ENCODE measurements around the gene STK17A. TPM values are rescaled to one million over a fixed set of nuclear protein-coding genes. Genes with fewer than 3 reads are reported as not detected.

The STK17A gene
- total and polyA plus RNA-seq, 2 donors from 2014 or later: 12.8 to 15.5 TPM

GRCh38 chr7:43586251-43586900, 3.5 kb downstream of the STK17A start:
- DNase-seq (peak in 2 of 5 donors; percentile 25 to 39), FAIRE-seq (no peak)
- intact Hi-C loops (cut with DNase I): no loop called here
- Histone ChIP-seq H3K36me3 (ENCODE audit: control insufficient read depth in 2 of 3, insufficient read depth in 3 of 3, low read length in 3 of 3) (no peaks in the 10 kb centered on the region), H3K27me3 (ENCODE audit: control insufficient read depth, insufficient read depth, low read length) (no peaks in the 10 kb centered on the region), H3K9me3 (ENCODE audit: control insufficient read depth in 2 of 3, insufficient read depth in 1 of 3, low read length in 3 of 3) (no peaks in the 10 kb centered on the region), H3K9ac (ENCODE audit: low read length in 3 of 3) (no peak overlapping the region), H3K27ac (ENCODE audit: low read depth in 2 of 2, low read length in 2 of 2) (no peak overlapping the region), H3K4me3 (ENCODE audit: low read length in 3 of 3) (peak overlapping the region in 1 of 3 donors; percentile 3), H3K4me1 (ENCODE audit: control insufficient read depth in 2 of 3, insufficient read depth in 2 of 3, low read depth in 1 of 3, low read length in 3 of 3) (peaks cover 0 to 7% (median 4%) of the 10 kb centered on the region in 3 donors)
- no peak for TF ChIP-seq CTCF (IDR thresholded peaks at IDR 0.05; ENCODE audit: borderline replicate concordance, extremely low read depth, insufficient read depth)

DNA sequence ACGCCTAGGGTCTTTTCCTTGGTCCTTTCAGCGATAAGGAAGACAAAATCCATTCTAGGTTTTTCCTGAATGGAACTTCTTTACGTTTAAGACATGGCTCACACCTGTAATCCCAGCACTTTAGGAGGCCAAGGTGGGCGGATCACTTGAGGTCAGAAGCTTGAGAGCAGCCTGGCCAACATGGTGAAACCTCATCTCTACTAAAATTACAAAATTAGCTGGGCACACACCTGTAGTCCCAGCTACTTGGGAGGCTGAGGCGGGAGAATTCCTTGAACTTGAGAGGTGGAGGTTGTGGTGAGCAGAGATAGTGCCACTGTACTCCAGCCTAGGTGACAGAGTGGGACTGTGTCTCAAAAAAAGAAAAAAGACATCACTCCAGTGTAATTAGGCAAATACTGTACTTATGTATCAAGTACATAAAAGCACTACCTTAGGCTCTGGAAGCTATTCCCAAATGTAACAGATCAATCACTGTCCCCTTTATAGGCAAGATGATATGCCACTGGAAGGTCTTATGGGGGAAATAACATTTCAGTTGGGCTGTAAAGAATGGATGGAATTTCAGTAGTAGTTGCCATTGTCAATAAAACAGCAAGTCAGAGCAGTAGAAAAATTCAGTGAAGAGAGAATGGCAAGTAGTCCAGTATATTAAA, 5.7 kb downstream of the STK17A start:
- H3K27ac ChIP-seq (ENCODE audit: low read depth in 2 of 2, low read length in 2 of 2): no peak overlapping the region
- H3K9ac ChIP-seq (ENCODE audit: low read length in 3 of 3): no peak overlapping the region
- DNase-seq: no peak
- no peak for FAIRE-seq
- intact Hi-C loops (cut with DNase I): no loop called here
- H3K27me3 ChIP-seq (ENCODE audit: control insufficient read depth, insufficient read depth, low read length): no peaks in the 10 kb centered on the region
- no peaks in the 10 kb centered on the region for H3K9me3 ChIP-seq (ENCODE audit: control insufficient read depth in 2 of 3, insufficient read depth in 1 of 3, low read length in 3 of 3)
- H3K4me1 ChIP-seq (ENCODE audit: control insufficient read depth in 2 of 3, insufficient read depth in 2 of 3, low read depth in 1 of 3, low read length in 3 of 3): peaks cover 0 to 7% (median 4%) of the 10 kb centered on the region in 3 donors
- H3K4me3 ChIP-seq (ENCODE audit: low read length in 3 of 3): no peak overlapping the region
- no peaks in the 10 kb centered on the region for H3K36me3 ChIP-seq (ENCODE audit: control insufficient read depth in 2 of 3, insufficient read depth in 3 of 3, low read length in 3 of 3)
- TF ChIP-seq CTCF (IDR thresholded peaks at IDR 0.05; ENCODE audit: borderline replicate concordance, extremely low read depth, insufficient read depth): no peak

GRCh38 chr7:43589133-43589478, 6.2 kb downstream of the STK17A start:
- no peak for TF ChIP-seq CTCF (IDR thresholded peaks at IDR 0.05; ENCODE audit: borderline replicate concordance, extremely low read depth, insufficient read depth)
- FAIRE-seq (no peak), DNase-seq (no peak)
- Histone ChIP-seq H3K27me3 (ENCODE audit: control insufficient read depth, insufficient read depth, low read length) (no peaks in the 10 kb centered on the region), H3K4me3 (ENCODE audit: low read length in 3 of 3) (no peak overlapping the region), H3K36me3 (ENCODE audit: control insufficient read depth in 2 of 3, insufficient read depth in 3 of 3, low read length in 3 of 3) (no peaks in the 10 kb centered on the region), H3K9me3 (ENCODE audit: control insufficient read depth in 2 of 3, insufficient read depth in 1 of 3, low read length in 3 of 3) (no peaks in the 10 kb centered on the region), H3K27ac (ENCODE audit: low read depth in 2 of 2, low read length in 2 of 2) (no peak overlapping the region), H3K4me1 (ENCODE audit: control insufficient read depth in 2 of 3, insufficient read depth in 2 of 3, low read depth in 1 of 3, low read length in 3 of 3) (peaks cover 0 to 7% (median 4%) of the 10 kb centered on the region in 3 donors), H3K9ac (ENCODE audit: low read length in 3 of 3) (no peak overlapping the region)
- intact Hi-C loops (cut with DNase I): no loop called here
